Stimulated activated CD8-positive, alpha-beta memory T cell treated with anti-CD3 and anti-CD28 coated beads, Interleukin-15, amount 100 ng/mL, for 48 hours (primary cell): ENCODE data around the gene NCDN.
"Not testable (repeated sequence)": the region's sequence is repeated elsewhere in the genome, so short reads cannot be mapped to it uniquely, and the experiment has no call there.

Source experiments
- DNase-seq, 2 donors: peaks; one replicate each; pipeline ENCODE4 v3.0.0-alpha.2; 2020; ENCODE audit warnings: low read depth in 2 of 2

Gene NCDN

DNA sequence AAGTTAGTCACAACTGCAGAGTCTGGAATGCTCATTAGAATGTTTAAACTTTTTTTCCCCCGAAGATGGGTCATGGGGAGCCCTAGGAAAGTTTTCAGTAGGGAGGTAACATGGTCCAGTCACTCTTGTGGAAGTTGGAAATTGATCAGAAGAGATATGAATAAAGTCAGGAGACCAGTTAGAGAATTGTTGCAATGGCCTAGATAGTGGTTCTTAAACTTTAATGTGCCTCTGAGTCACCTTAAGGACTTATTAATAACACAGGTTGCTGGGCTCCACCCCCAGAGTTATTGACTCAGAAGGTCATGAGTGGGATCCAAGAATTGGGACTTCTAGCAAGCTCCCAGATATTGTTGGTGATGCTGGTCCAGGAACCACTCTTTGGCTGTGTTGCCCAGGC lies 12.3 kb downstream of the NCDN start:
- no peak for DNase-seq

DNA sequence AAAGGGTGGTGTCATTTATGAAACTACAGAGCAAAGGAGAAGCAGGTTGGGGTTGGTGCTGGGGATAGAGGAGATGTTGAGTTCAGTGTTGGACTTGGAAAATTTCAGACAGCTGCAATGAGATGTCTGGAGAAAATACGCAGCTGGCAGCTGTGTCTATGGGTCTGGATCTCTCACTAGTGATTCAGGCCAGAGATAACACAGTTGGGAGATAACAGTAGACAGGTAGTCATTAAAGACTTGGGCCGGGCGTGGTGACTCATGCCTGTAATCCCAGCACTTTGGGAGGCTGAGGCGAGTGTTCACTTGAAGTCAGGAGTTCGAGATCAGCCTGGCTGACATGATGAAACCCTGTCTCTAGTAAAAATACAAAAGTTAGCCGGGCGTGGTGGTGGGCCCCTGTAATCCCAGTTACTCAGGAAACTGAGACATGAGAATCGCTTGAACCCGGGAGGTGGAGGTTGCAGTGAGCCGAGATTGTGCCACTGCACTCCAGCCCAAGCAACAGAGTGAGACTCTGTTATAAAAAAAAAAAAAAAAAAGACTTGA lies 13.1 kb downstream of the NCDN start:
- DNase-seq = no peak

DNA sequence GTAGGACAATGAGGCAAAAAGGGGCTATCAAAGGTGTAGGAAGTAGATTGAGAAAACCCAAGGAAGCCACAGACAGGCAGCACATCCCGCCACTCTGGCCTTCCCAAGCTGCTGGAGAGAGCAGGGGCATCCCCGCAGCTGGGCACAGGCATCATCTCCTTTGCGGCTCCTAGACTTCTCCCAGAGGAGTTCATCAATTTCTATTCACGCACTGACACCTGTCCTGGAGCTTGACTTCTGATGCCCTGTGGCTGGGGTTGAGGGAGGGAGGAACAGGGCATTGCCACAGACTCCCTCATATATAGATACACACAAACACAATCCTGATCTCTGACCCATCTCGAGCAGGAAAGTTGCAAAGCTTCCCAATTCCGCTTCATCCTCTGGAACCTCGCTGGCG lies 13.7 kb downstream of the NCDN start:
- no peak for DNase-seq

- DNase-seq = no peak
These were observed 14.7 kb downstream of the NCDN start for GRCh38 chr1:35572296-35572695.

DNA sequence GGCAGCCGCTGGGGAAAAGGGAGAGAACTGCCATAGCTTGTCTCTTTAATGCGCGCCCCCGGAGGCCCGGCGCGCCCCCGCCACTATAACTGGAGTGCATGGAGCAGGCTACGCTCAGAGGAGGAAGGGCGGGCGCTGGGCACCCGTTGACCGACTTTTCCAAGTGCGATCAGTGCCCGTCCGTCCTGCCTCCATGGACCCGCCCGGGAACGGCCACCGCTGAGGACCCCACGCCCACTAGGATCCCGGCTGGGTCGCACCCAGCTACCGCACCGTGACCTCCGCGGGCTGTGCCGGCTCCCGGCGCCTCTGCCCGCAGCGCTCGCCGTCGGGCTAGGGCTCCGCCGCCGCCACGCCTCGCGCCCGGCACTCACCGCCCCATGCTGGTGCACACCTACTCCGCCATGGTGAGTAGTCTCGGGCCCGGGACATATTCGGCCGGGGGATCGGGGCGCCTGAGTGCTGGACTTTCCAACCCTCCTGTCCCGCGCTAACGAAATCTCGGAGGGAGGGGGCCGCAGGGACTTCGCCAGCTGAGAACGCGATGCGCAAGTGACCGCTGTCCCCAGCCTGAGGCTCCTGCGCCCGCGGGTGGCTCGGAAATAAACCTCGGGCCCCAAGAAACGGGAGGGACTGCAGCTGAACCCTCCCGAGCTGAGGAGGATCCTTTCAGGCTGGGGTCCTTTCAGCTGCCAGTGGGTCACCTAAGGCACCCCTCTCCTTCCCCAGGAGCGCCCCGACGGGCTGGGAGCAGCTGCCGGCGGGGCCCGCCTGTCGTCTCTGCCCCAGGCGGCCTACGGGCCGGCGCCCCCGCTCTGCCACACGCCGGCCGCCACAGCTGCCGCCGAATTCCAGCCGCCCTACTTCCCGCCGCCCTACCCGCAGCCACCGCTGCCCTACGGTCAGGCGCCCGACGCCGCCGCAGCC lies 15.9 kb downstream of the NCDN start, which contains the start of gene TFAP2E:
TSS of gene TFAP2E (plus strand) at position 117 of the 927 bp plus-strand sequence. CDS start at position 381, 264 bp downstream.
- no peak for DNase-seq

DNA sequence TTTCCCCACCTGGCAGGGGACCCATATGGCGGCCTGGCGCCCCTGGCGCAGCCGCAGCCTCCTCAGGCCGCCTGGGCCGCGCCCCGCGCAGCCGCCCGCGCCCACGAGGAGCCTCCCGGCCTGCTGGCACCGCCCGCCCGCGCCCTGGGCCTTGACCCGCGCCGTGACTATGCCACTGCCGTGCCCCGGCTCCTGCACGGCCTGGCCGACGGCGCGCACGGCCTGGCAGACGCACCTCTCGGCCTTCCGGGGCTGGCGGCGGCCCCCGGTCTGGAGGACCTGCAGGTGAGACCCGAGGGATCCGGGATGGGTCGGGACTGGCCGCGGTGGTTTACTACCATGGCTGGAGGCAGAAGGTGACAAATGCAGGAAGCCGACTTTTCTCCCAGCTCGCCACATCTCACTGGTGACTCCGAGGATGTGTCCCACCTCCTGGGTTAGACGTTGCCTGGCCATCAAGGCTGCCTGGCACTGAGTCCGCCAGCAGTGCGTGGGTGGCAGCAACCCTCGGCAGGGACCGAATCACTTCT lies 16.6 kb downstream of the NCDN start:
- DNase-seq = no peak

- no peak for DNase-seq
These were observed 17.2 kb downstream of the NCDN start for GRCh38 chr1:35574655-35575415.

GRCh38 chr1:35575416-35575958 lies 17.9 kb downstream of the NCDN start:
- no peak for DNase-seq

DNA sequence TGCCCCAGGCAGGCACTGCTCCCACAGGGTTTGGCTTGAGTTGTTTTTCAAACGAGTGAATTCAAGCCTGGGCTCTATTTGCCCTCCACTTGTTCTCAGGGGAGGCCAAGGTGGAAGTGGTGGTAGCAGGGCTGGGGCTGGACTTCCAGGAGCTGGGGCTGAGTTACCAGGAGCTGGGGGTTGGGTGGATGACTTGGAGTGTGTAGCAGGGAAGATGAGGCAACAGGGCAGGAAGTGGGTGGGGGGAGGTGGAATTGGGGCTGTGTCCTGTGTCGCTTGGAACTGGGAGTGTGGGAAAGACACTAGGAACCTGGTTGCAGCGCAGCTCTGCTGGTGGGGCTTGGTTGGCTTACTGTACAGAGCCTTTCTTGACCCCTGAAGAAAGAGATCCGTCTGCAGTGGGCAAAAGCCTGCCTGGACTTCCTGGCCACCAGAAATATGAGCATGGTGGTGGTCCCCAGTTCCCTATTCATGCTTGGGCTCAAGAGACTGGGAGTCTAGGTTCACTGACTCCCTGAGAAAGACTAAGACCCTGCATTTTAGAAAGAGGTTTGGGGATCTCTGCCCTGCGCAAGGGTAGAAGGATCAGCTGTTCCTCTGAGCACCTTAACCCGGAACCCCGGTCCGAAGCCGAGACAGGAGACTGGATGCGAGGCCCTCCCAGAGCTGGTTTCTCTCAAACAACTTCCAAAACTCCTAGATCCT lies 18.6 kb downstream of the NCDN start:
- DNase-seq = no peak

- DNase-seq = not testable (repeated sequence)
These were observed 19.1 kb downstream of the NCDN start for GRCh38 chr1:35576766-35577070.

DNA sequence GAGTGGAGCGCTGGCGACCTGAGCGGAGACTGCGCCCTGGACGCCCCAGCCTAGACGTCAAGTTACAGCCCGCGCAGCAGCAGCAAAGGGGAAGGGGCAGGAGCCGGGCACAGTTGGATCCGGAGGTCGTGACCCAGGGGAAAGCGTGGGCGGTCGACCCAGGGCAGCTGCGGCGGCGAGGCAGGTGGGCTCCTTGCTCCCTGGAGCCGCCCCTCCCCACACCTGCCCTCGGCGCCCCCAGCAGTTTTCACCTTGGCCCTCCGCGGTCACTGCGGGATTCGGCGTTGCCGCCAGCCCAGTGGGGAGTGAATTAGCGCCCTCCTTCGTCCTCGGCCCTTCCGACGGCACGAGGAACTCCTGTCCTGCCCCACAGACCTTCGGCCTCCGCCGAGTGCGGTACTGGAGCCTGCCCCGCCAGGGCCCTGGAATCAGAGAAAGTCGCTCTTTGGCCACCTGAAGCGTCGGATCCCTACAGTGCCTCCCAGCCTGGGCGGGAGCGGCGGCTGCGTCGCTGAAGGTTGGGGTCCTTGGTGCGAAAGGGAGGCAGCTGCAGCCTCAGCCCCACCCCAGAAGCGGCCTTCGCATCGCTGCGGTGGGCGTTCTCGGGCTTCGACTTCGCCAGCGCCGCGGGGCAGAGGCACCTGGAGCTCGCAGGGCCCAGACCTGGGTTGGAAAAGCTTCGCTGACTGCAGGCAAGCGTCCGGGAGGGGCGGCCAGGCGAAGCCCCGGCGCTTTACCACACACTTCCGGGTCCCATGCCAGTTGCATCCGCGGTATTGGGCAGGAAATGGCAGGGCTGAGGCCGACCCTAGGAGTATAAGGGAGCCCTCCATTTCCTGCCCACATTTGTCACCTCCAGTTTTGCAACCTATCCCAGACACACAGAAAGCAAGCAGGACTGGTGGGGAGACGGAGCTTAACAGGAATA lies 19.7 kb downstream of the NCDN start:
- peak; percentile 42 to 49 for DNase-seq

DNA sequence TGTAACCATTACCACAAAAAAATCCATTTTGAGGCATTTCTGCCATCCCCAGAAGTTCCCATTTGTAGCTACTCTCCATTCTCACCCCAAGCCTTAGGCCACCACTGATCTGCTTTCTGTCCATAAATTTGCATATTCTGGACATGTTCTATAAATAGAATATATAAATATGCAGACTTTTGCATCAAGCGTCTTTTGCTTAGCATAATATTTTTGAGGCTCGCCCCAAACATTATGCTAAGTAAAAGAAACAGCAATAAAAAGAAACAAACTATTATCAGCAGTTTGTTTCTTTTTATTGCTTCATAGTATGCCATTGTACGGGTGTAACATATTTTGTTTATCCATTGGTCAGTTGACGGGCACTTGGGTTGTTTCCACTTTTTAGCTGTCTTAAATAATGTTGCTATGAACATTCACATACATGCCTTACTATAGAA lies 23.4 kb downstream of the NCDN start:
- no peak for DNase-seq

DNA sequence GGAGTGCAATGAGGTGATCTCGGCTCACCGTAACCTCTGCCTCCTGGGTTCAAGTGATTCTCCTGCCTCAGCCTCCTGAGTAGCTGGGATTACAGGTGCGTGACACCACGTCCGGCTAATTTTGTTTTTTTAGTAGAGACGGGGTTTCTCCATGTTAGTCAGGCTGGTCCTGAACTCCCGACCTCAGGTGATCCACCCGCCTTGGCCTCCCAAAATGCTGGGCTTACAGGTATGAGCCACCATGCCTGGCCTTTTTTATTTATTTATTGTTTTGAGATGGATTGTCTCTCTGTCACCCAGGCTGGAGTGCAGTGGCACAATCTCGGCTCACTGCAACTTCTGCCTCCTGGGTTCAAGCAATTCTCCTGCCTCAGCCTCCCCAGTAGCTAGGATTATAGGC lies 24.0 kb downstream of the NCDN start:
- DNase-seq = not testable (repeated sequence)

DNA sequence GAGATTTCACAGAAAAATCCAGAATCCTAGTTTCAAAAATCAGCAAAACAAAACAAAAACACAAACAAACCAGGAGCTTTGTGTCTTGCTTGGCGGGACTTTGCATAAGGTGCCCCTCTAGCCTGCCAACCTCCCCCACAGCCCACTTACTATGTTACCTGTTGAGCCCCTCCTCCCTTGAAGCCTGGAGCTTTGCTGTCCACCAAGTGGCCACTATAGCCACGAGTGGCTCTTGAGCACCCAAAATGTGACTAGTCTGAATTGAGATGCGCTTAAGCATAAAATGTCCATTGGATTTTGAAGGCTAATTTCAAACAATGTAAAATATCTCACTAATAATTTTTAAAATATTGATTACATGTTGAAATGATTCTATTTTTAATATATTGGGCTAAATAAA lies 27.7 kb downstream of the NCDN start:
- no peak for DNase-seq

DNA sequence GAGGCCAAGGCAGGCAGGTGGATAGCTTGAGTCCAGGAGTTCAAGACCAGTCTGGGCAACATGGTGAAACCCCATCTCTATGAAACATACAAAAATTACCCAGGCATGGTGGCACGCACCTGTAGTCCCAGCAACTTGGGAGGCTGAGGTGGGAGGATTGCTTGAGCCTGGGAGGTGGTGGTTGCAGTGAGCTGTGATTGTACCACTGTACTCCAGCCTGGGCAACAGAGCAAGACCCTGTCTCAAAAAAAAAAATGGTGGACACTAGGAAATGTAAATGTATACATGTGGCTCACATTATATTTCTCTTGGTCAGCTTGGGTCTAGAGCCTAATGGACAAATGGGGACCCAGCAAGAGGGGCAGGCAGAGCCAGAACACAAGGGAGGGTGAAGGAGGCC lies 28.2 kb downstream of the NCDN start:
- DNase-seq = not testable (repeated sequence)

DNA sequence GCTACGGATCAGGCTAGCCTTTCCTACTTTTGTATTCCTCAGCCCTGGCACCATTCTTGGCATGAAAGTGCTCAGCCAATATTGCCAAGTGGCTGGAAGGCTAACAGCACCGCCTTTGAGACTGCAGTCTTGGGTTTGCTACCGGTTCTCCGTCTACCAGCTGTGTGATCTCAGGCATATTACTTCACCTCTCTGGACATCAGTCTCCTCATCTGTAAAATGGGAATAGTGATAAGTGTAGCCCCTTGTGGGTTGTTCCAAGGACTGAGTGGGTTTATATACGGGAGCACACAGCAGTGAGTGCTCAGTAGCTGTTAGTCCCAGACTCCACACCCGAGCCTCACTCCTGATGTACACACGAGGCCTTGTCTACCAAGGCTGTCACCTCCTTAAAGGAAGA lies 29.2 kb downstream of the NCDN start:
- no peak for DNase-seq

DNA sequence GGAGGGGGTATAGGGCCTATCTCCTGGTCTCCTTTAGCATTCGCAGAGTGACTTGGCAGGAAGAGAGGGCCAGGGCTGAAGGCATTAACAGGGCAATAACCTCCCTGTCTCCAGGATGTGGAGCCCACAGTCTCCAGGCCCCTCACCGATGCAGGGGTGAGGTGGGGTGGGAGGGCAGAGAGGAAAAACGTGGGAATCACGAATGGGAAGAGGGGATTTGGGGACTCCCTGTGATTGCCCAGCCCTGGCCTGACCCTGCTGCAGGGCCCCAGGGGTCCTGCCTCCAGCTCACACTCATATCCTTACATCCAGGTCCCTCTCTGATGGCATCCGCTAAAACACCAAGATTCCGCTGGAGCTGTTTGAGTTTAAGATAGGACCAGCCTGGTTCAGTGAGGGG lies 30.1 kb downstream of the NCDN start:
- no peak for DNase-seq

DNA sequence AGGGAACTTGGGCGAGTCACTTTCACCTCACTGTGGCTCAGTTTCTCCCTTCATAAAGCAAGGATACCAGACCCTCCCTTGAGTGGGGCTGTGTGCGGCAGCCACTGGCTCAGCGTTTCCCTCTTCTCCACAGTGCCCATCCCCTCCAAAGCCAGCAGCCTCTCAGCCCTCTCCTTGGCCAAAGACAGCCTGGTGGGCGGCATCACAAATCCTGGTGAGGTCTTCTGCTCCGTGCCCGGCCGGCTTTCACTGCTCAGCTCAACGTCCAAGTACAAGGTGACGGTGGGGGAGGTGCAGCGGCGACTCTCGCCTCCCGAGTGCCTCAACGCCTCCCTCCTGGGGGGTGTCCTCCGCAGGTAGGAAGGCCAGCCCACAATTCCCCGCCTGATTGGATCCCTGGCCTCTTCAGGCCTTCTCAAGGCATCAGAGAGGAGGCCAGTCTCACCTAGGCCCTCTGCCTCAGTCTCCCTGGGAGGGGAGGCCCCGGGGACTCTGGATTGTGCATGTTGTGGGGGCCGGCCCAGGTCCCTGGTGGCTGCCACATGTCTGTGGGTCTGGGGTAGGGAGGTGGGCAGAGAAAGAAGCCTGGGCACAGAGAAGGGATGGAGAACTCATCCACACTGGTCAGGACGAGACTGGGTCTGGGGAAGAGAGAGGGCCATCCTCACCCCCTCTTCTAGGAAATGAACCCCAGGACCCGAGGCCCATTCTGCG lies 30.8 kb downstream of the NCDN start:
- no peak for DNase-seq

DNA sequence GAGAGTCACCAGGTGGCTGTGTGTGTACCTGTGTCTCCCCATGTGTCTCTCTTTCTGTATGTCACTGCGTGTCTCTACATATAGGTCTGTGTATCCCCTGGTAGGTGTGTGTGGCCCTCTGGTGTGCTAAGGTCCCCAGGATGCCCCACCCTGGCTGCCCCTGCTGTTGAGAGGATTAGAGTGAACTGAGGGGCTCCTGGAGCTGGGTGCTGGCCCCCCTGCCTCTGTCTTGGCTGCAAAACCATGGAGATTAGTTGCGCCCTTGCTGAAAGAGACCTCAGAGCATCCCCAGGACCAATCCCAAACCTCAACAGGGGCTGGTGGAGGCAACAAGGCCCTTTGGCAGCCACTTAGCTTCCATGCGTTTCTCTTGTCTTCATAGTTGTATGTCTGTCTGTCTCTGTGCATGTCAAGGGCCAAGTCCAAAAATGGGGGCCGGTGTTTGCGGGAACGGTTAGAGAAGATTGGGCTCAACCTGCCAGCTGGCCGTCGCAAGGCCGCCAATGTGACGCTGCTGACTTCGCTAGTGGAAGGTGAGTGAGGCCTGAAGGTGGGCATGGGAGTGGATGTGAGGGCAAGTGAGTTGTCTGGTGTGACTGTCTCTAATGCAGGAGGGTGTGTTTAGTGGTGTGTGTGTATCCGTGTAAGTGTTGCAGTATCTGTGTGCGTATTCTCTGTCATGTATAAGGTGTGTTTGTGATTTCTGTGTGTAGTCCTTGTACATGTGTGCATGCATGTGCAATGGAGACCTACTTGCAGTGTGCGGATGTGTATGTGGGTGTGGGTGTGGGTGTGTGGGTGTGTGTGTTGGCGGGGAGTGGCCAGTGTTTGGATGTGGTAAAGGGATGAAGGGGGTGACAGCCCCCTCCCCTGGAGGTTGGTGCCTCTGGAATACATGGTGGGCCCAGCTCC lies 32.2 kb downstream of the NCDN start:
- DNase-seq = no peak
